ENCODE results near the gene FAS. TPM values are rescaled to one million over a fixed set of nuclear protein-coding genes. Genes with fewer than 3 reads are reported as not detected.

The FAS gene
- polyA plus RNA-seq, 1 donor (not counting 4 experiments of a cell fraction or from before 2014, with no cell fraction given), result 44.8 TPM

DNA sequence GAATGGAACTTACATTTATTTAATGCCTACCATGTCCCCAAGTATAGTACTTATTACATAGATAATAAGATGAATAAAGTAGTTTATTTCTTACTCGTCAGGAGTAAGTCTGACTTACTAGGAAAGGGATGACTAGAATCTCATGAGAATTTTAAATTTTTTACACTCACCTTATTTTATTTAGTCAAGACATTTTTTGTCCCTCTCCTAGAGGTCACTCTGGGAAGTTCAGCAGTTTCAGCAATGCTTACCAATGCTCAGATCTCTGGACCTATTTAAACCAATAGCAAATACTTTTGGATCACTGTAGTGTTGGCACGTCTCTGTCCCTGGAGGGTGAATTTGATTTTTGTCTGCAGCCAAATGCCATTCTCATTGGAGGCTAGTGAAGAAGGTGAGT is 27.3 kb upstream of the FAS start:
- Histone ChIP-seq H3K27me3 (ENCODE audit: control insufficient read depth, extremely low read depth, insufficient read depth, low read length) (no peaks in the 10 kb centered on the region), H3K27ac (ENCODE audit: control insufficient read depth, insufficient read depth, low read length) (no peak overlapping the region), H3K9me1 (ENCODE audit: control insufficient read depth, extremely low read depth, insufficient read depth, low read length) (no peaks in the 10 kb centered on the region), H3K4me3 (ENCODE audit: control insufficient read depth in 2 of 3, extremely low read depth in 1 of 3, insufficient read depth in 2 of 3, low read depth in 1 of 3, low read length in 3 of 3) (no peak overlapping the region), H3K9ac (ENCODE audit: control insufficient read depth, extremely low read depth, insufficient read depth, low read length) (no peak overlapping the region), H3K4me1 (ENCODE audit: control insufficient read depth, extremely low read depth, insufficient read depth, low read length) (no peaks in the 10 kb centered on the region), H4K20me1 (ENCODE audit: control insufficient read depth, extremely low read depth, insufficient read depth, low read length) (no peaks in the 10 kb centered on the region), H2AFZ (ENCODE audit: control insufficient read depth, low read length) (no peak overlapping the region), H3K79me2 (ENCODE audit: control insufficient read depth, insufficient read depth, low read length) (no peaks in the 10 kb centered on the region), H3K36me3 (ENCODE audit: control insufficient read depth in 2 of 2, extremely low read depth in 1 of 2, insufficient read depth in 2 of 2, low read length in 2 of 2) (no peaks in the 10 kb centered on the region), H3K9me3 (ENCODE audit: control insufficient read depth, low read depth, low read length) (no peaks in the 10 kb centered on the region), H3K4me2 (ENCODE audit: control insufficient read depth, extremely low read depth, insufficient read depth, low read depth, low read length) (no peak overlapping the region)
- DNase-seq (ENCODE audit: low read depth, low spot score), result no peak
- no peak for TF ChIP-seq EZH2 (IDR thresholded peaks at IDR 0.05; ENCODE audit: low read length)
- dilution Hi-C loops (cut with MboI; ENCODE audit: extremely low pct_ligation_motif_present, low sequenced_read_pairs), result no loop called here
- FAIRE-seq, result no peak

DNA sequence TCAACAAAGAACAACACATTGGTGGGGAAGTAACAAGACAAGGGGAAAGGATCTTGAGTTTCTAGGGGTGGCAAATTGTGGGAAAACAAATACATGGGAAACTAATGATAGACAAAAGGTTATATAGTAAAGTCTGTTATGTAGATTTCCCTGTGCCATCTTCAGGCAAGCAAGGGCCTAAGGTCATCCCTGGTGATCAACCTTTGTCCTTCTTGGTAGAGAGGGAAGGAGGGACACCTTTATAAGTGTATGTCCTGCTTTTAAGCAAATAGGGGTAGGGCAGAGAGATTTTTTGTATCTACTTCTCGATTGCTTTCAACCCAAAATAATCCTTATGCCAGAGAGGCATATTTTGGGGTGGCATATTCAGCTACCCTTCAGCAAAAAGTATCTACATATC is 26.2 kb upstream of the FAS start:
- DNase-seq (ENCODE audit: low read depth, low spot score) (no peak), FAIRE-seq (no peak)
- H3K9me3 ChIP-seq (ENCODE audit: control insufficient read depth, low read depth, low read length), result no peaks in the 10 kb centered on the region
- no peaks in the 10 kb centered on the region for H3K36me3 ChIP-seq (ENCODE audit: control insufficient read depth in 2 of 2, extremely low read depth in 1 of 2, insufficient read depth in 2 of 2, low read length in 2 of 2)
- H3K27me3 ChIP-seq (ENCODE audit: control insufficient read depth, extremely low read depth, insufficient read depth, low read length), result no peaks in the 10 kb centered on the region
- H3K9ac ChIP-seq (ENCODE audit: control insufficient read depth, extremely low read depth, insufficient read depth, low read length), result no peak overlapping the region
- dilution Hi-C loops (cut with MboI; ENCODE audit: extremely low pct_ligation_motif_present, low sequenced_read_pairs), result no loop called here
- no peaks in the 10 kb centered on the region for H4K20me1 ChIP-seq (ENCODE audit: control insufficient read depth, extremely low read depth, insufficient read depth, low read length)
- no peak overlapping the region for H3K4me3 ChIP-seq (ENCODE audit: control insufficient read depth in 2 of 3, extremely low read depth in 1 of 3, insufficient read depth in 2 of 3, low read depth in 1 of 3, low read length in 3 of 3)
- H3K79me2 ChIP-seq (ENCODE audit: control insufficient read depth, insufficient read depth, low read length), result no peaks in the 10 kb centered on the region
- TF ChIP-seq CTCF (optimal IDR thresholded peaks at IDR 0.05 in 1 of 3, IDR thresholded peaks at IDR 0.05 in 1 of 3, conservative IDR thresholded peaks at IDR 0.05 in 1 of 3; ENCODE audit: extremely low read depth in 1 of 3, insufficient read depth in 2 of 3, low read length in 3 of 3) (no peak), EZH2 (IDR thresholded peaks at IDR 0.05; ENCODE audit: low read length) (no peak)
- no peak overlapping the region for H3K27ac ChIP-seq (ENCODE audit: control insufficient read depth, insufficient read depth, low read length)
- no peak overlapping the region for H3K4me2 ChIP-seq (ENCODE audit: control insufficient read depth, extremely low read depth, insufficient read depth, low read depth, low read length)
- H2AFZ ChIP-seq (ENCODE audit: control insufficient read depth, low read length), result no peak overlapping the region
- H3K4me1 ChIP-seq (ENCODE audit: control insufficient read depth, extremely low read depth, insufficient read depth, low read length), result no peaks in the 10 kb centered on the region
- no peaks in the 10 kb centered on the region for H3K9me1 ChIP-seq (ENCODE audit: control insufficient read depth, extremely low read depth, insufficient read depth, low read length)

DNA sequence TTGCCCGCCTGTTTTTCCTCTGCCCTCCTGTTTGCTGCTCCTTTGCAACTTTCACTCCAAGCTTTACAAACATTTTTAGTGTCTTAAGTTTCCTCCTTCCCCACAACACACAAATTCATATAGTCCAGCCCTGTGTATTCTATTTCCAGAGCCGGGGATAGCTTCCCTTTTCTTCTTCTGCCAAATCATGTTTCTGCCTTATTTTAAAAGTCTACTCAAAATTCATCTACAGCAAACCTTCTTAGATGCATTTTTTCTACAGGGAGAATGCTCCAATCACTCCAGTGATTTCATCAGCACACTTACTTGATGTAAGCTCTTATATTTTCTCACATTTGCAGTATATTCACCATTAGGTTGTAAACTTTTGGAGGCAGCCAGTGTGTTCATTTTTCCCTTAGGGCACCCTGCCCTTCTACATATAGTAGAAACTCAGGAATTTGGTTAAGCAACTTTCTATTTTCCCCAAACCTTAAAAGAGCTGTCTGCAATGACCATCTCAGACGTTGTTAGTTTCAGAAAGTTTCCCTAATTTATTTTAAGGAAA is 25.7 kb upstream of the FAS start:
- no peaks in the 10 kb centered on the region for H3K9me1 ChIP-seq (ENCODE audit: control insufficient read depth, extremely low read depth, insufficient read depth, low read length)
- H3K27me3 ChIP-seq (ENCODE audit: control insufficient read depth, extremely low read depth, insufficient read depth, low read length), result no peaks in the 10 kb centered on the region
- H2AFZ ChIP-seq (ENCODE audit: control insufficient read depth, low read length), result no peak overlapping the region
- no peak overlapping the region for H3K4me3 ChIP-seq (ENCODE audit: control insufficient read depth in 2 of 3, extremely low read depth in 1 of 3, insufficient read depth in 2 of 3, low read depth in 1 of 3, low read length in 3 of 3)
- no peak overlapping the region for H3K27ac ChIP-seq (ENCODE audit: control insufficient read depth, insufficient read depth, low read length)
- no peak for TF ChIP-seq EZH2 (IDR thresholded peaks at IDR 0.05; ENCODE audit: low read length)
- TF ChIP-seq CTCF (optimal IDR thresholded peaks at IDR 0.05 in 1 of 3, IDR thresholded peaks at IDR 0.05 in 1 of 3, conservative IDR thresholded peaks at IDR 0.05 in 1 of 3; ENCODE audit: extremely low read depth in 1 of 3, insufficient read depth in 2 of 3, low read length in 3 of 3), result no peak
- no peaks in the 10 kb centered on the region for H3K9me3 ChIP-seq (ENCODE audit: control insufficient read depth, low read depth, low read length)
- no peak overlapping the region for H3K4me2 ChIP-seq (ENCODE audit: control insufficient read depth, extremely low read depth, insufficient read depth, low read depth, low read length)
- H3K79me2 ChIP-seq (ENCODE audit: control insufficient read depth, insufficient read depth, low read length), result no peaks in the 10 kb centered on the region
- no peak overlapping the region for H3K9ac ChIP-seq (ENCODE audit: control insufficient read depth, extremely low read depth, insufficient read depth, low read length)
- dilution Hi-C loops (cut with MboI; ENCODE audit: extremely low pct_ligation_motif_present, low sequenced_read_pairs), result no loop called here
- no peaks in the 10 kb centered on the region for H3K36me3 ChIP-seq (ENCODE audit: control insufficient read depth in 2 of 2, extremely low read depth in 1 of 2, insufficient read depth in 2 of 2, low read length in 2 of 2)
- DNase-seq (ENCODE audit: low read depth, low spot score) (no peak), FAIRE-seq (no peak)
- no peaks in the 10 kb centered on the region for H3K4me1 ChIP-seq (ENCODE audit: control insufficient read depth, extremely low read depth, insufficient read depth, low read length)
- no peaks in the 10 kb centered on the region for H4K20me1 ChIP-seq (ENCODE audit: control insufficient read depth, extremely low read depth, insufficient read depth, low read length)
